Endodermal cell (in vitro differentiated cells): Measurements from ENCODE around the gene CORO7. TPM values are rescaled to one million over a fixed set of nuclear protein-coding genes. Genes with fewer than 3 reads are reported as not detected.

ENCODE experiments used
- DNase-seq: peaks from one replicate; pipeline ENCODE4 v3.0.0-alpha.2; 2017
- H3K27ac ChIP-seq: 2 replicates; pipeline ENCODE4 v1.5.1; 2013; ENCODE audit warnings: mild to moderate bottlenecking, low read depth, low read length, moderate library complexity
- H3K27me3 ChIP-seq: 2 replicates; pipeline ENCODE4 v1.6.1; 2013; ENCODE audit warnings: mild to moderate bottlenecking, low read length, moderate library complexity; ENCODE audit not compliant: insufficient read depth, control insufficient read depth, poor library complexity, severe bottlenecking
- H3K36me3 ChIP-seq: 2 replicates; pipeline ENCODE4 v1.7.0; 2013; ENCODE audit warnings: mild to moderate bottlenecking, low read length, moderate library complexity; ENCODE audit not compliant: control insufficient read depth, insufficient read depth
- H3K4me1 ChIP-seq: one replicate; pipeline ENCODE4 v1.7.0; 2013; ENCODE audit warnings: low read length; ENCODE audit not compliant: control insufficient read depth, insufficient read depth
- H3K4me3 ChIP-seq: 2 replicates; pipeline ENCODE4 v1.5.1; 2013; ENCODE audit warnings: mild to moderate bottlenecking, low read length, moderate library complexity
- H3K9ac ChIP-seq: 2 replicates; pipeline ENCODE4 v1.6.1; 2013; ENCODE audit warnings: mild to moderate bottlenecking, low read length, moderate library complexity; ENCODE audit not compliant: poor library complexity, severe bottlenecking; ENCODE audit errors: extremely low read depth
- H3K9me3 ChIP-seq: 2 replicates; pipeline ENCODE4 v1.6.1; 2013; ENCODE audit warnings: mild to moderate bottlenecking, low read length, moderate library complexity; ENCODE audit not compliant: control insufficient read depth
- H3K27ac Mint-ChIP-seq: 2 replicates; pipeline ENCODE4 v1.8.0; 2020; ENCODE audit warnings: mixed read lengths
- H3K27me3 Mint-ChIP-seq: 2 replicates; pipeline ENCODE4 v1.8.0; 2021; ENCODE audit warnings: mild to moderate bottlenecking, mixed read lengths; ENCODE audit not compliant: insufficient read depth
- H3K36me3 Mint-ChIP-seq: 2 replicates; pipeline ENCODE4 v1.8.0; 2020; ENCODE audit warnings: low read depth, mixed read lengths
- H3K4me1 Mint-ChIP-seq: 2 replicates; pipeline ENCODE4 v1.8.0; 2020; ENCODE audit warnings: mixed read lengths
- H3K4me3 Mint-ChIP-seq: 2 replicates; pipeline ENCODE4 v1.8.0; 2020; ENCODE audit warnings: mild to moderate bottlenecking, moderate library complexity, mixed read lengths
- H3K9me3 Mint-ChIP-seq: 2 replicates; pipeline ENCODE4 v1.8.0; 2020; ENCODE audit warnings: mild to moderate bottlenecking, mixed read lengths
- CTCF ChIP-seq: fragments of 200-600 bp; sonication (generic); conservative IDR thresholded peaks from 2 replicates; pipeline ENCODE4 v1.5.0; 2021; ENCODE audit warnings: antibody characterized with exemption, mild to moderate bottlenecking
- WGBS, 2 experiments: methylation state at CpG; one replicate each; pipeline versions ENCODE4 v1.1.5 to v1.1.7; 2013; ENCODE audit warnings: missing lambda C conversion rate in 2 of 2, mixed read lengths in 1 of 2; ENCODE audit not compliant: insufficient coverage in 1 of 2, insufficient read length in 1 of 2; 5-methylcytosine and 5-hydroxymethylcytosine counted together
- total RNA-seq, 2 donors: library from RNA; stranded (reverse); fragmentation: NEBNext Ultra II Directional in 1 of 2; extraction: Animal tissue kit (Norgen Biotek cat#: 25700) in 1 of 2; gene quantifications; 2 replicates in 1 of 2; 3 replicates in 1 of 2; pipeline ENCODE4 v1.2.1, GENCODE V29; 2021

CORO7 gene
- total RNA-seq, 2 donors from 2014 or later = 32.5 to 37.5 TPM

- Histone ChIP-seq H3K36me3 (no peaks in the 10 kb centered on the region), H3K4me3 (no peak overlapping the region), H3K9me3 (no peaks in the 10 kb centered on the region), H3K9ac (no peak overlapping the region), H3K27me3 (no peaks in the 10 kb centered on the region), H3K4me1 (no peaks in the 10 kb centered on the region), H3K27ac (no peak overlapping the region)
- no peaks in the 10 kb centered on the region for H3K9me3 Mint-ChIP-seq
- WGBS, 2 experiments = 93 to 100% methylated on average over 5 to 12 of the region's 12 CpGs
- H3K4me1 Mint-ChIP-seq = no peaks in the 10 kb centered on the region
- peak; percentile 42 for DNase-seq
- H3K36me3 Mint-ChIP-seq = no peaks in the 10 kb centered on the region
- TF ChIP-seq CTCF = no peak
- H3K27me3 Mint-ChIP-seq = no peaks in the 10 kb centered on the region
- no peak overlapping the region for H3K4me3 Mint-ChIP-seq
- no peak overlapping the region for H3K27ac Mint-ChIP-seq
Observed at GRCh38 chr16:4383591-4384444, 32.6 kb downstream of the CORO7 start.

GRCh38 chr16:4382795-4383357 is 33.5 kb downstream of the CORO7 start:
- Histone ChIP-seq H3K4me3 (no peak overlapping the region), H3K27me3 (no peaks in the 10 kb centered on the region), H3K27ac (no peak overlapping the region), H3K9me3 (no peaks in the 10 kb centered on the region), H3K4me1 (no peaks in the 10 kb centered on the region), H3K9ac (no peak overlapping the region), H3K36me3 (no peaks in the 10 kb centered on the region)
- peaks cover 1% of the 10 kb centered on the region for H3K4me1 Mint-ChIP-seq
- peak; percentile 44 for DNase-seq
- H3K36me3 Mint-ChIP-seq = no peaks in the 10 kb centered on the region
- TF ChIP-seq CTCF = no peak
- H3K27me3 Mint-ChIP-seq = no peaks in the 10 kb centered on the region
- H3K27ac Mint-ChIP-seq = no peak overlapping the region
- WGBS, 2 experiments = 95 to 96% methylated on average over 12 to 20 of the region's 21 CpGs
- H3K4me3 Mint-ChIP-seq = no peak overlapping the region
- no peaks in the 10 kb centered on the region for H3K9me3 Mint-ChIP-seq

- 96% methylated on average over 31 to 55 of the region's 55 CpGs for WGBS, 2 experiments
- Histone ChIP-seq H3K9me3 (no peaks in the 10 kb centered on the region), H3K27me3 (no peaks in the 10 kb centered on the region), H3K4me3 (no peak overlapping the region), H3K9ac (no peak overlapping the region), H3K36me3 (no peaks in the 10 kb centered on the region), H3K4me1 (peaks cover 5% of the 10 kb centered on the region), H3K27ac (no peak overlapping the region)
- H3K4me3 Mint-ChIP-seq = no peak overlapping the region
- H3K27ac Mint-ChIP-seq = no peak overlapping the region
- peak; percentile 45 for DNase-seq
- TF ChIP-seq CTCF = no peak
- H3K36me3 Mint-ChIP-seq = no peaks in the 10 kb centered on the region
- H3K4me1 Mint-ChIP-seq = peaks cover 7% of the 10 kb centered on the region
- no peaks in the 10 kb centered on the region for H3K27me3 Mint-ChIP-seq
- H3K9me3 Mint-ChIP-seq = no peaks in the 10 kb centered on the region
Observed at GRCh38 chr16:4381935-4382794, 34.2 kb downstream of the CORO7 start.
